Neuronal stem cell (in vitro differentiated cells): ENCODE measurements around the gene SORCS2.

ENCODE experiments used
- DNase-seq: peaks from one replicate; pipeline ENCODE4 v3.0.0-alpha.2; 2013; ENCODE audit warnings: low spot score
- H2AFZ ChIP-seq: one replicate; pipeline ENCODE4 v1.6.1; 2013; ENCODE audit warnings: mild to moderate bottlenecking, low read length, inconsistent platforms
- H2AK5ac ChIP-seq: 2 replicates; pipeline ENCODE4 v1.6.1; 2013; ENCODE audit warnings: low read depth, mild to moderate bottlenecking, inconsistent platforms, low read length, moderate library complexity, mixed read lengths
- H2BK120ac ChIP-seq: 2 replicates; pipeline ENCODE4 v1.6.1; 2013; ENCODE audit warnings: low read depth, mild to moderate bottlenecking, inconsistent platforms, low read length, moderate library complexity, mixed read lengths
- H2BK12ac ChIP-seq: one replicate; pipeline ENCODE4 v1.6.1; 2013; ENCODE audit warnings: low read length, inconsistent platforms
- H2BK15ac ChIP-seq: 2 replicates; pipeline ENCODE4 v1.6.1; 2013; ENCODE audit warnings: mild to moderate bottlenecking, low read length, inconsistent platforms, mixed read lengths
- H2BK5ac ChIP-seq: one replicate; pipeline ENCODE4 v1.6.1; 2013; ENCODE audit warnings: inconsistent platforms, mild to moderate bottlenecking, low read length, moderate library complexity
- H3K14ac ChIP-seq: one replicate; pipeline ENCODE4 v1.6.1; 2013; ENCODE audit warnings: low read length, inconsistent platforms
- H3K18ac ChIP-seq: 2 replicates; pipeline ENCODE4 v1.6.1; 2013; ENCODE audit warnings: low read length, inconsistent platforms
- H3K23ac ChIP-seq: 2 replicates; pipeline ENCODE4 v1.6.1; 2013; ENCODE audit warnings: low read depth, mild to moderate bottlenecking, mixed read lengths, low read length, inconsistent platforms; ENCODE audit not compliant: poor library complexity
- H3K27ac ChIP-seq: replicated peaks from 3 replicates; pipeline ENCODE4 v1.5.1; 2013; ENCODE audit warnings: low read length, inconsistent platforms
- H3K27me3 ChIP-seq, 3 experiments: 2 replicates each; pipeline ENCODE4 v1.6.1; 2013; ENCODE audit warnings: low read length in 3 of 3, mild to moderate bottlenecking in 2 of 3, inconsistent platforms in 1 of 3, low read depth in 1 of 3, mixed read lengths in 1 of 3, moderate library complexity in 1 of 3; ENCODE audit not compliant: control insufficient read depth in 3 of 3, insufficient read depth in 3 of 3
- H3K36me3 ChIP-seq, 2 donors: replicated peaks in 1 of 2; 2 replicates each; pipeline ENCODE4 v1.6.1; 2013; ENCODE audit warnings: low read length in 2 of 2; ENCODE audit not compliant: control insufficient read depth in 2 of 2, insufficient read depth in 2 of 2
- H3K4ac ChIP-seq: 2 replicates; pipeline ENCODE4 v1.6.1; 2013; ENCODE audit warnings: inconsistent platforms, mild to moderate bottlenecking, low read length, moderate library complexity
- H3K4me1 ChIP-seq, 2 donors: 1 replicate in 1 of 2; 2 replicates in 1 of 2; pipeline ENCODE4 v1.6.1; 2013; ENCODE audit warnings: low read length in 2 of 2, low read depth in 1 of 2; ENCODE audit not compliant: control insufficient read depth in 2 of 2, insufficient read depth in 1 of 2
- H3K4me2 ChIP-seq: one replicate; pipeline ENCODE4 v1.6.1; 2013; ENCODE audit warnings: mild to moderate bottlenecking, low read length, inconsistent platforms; ENCODE audit not compliant: insufficient read depth, poor library complexity, severe bottlenecking
- H3K4me3 ChIP-seq, 2 donors: 2 replicates each; pipeline ENCODE4 v1.5.1; 2013; ENCODE audit warnings: low read length in 2 of 2, mild to moderate bottlenecking in 2 of 2, inconsistent platforms in 1 of 2, moderate library complexity in 1 of 2
- H3K79me1 ChIP-seq: one replicate; pipeline ENCODE4 v1.6.1; 2013; ENCODE audit warnings: low read depth, mild to moderate bottlenecking, inconsistent platforms, low read length, moderate library complexity
- H3K9ac ChIP-seq: one replicate; pipeline ENCODE4 v1.6.1; 2013; ENCODE audit warnings: mild to moderate bottlenecking, low read depth, low read length, inconsistent platforms; ENCODE audit not compliant: poor library complexity
- H3K9me3 ChIP-seq, 2 donors: replicated peaks in 1 of 2; 2 replicates each; pipeline versions ENCODE3 to v1.6.1; 2013; ENCODE audit warnings: low read length in 2 of 2, mild to moderate bottlenecking in 2 of 2, inconsistent platforms in 1 of 2, low read depth in 1 of 2, mixed read lengths in 1 of 2, moderate library complexity in 1 of 2; ENCODE audit not compliant: control insufficient read depth in 2 of 2, insufficient read depth in 1 of 2
- H4K8ac ChIP-seq: one replicate; pipeline ENCODE4 v1.6.1; 2013; ENCODE audit warnings: low read depth, mild to moderate bottlenecking, inconsistent platforms, low read length, moderate library complexity
- H4K91ac ChIP-seq: one replicate; pipeline ENCODE4 v1.6.1; 2013; ENCODE audit warnings: low read length, low read depth, mild to moderate bottlenecking, inconsistent platforms; ENCODE audit not compliant: poor library complexity
- WGBS, 2 donors: extraction: QIAGEN DNeasy Blood & Tissue Kit; methylation state at CpG; one replicate each; pipeline ENCODE4 v1.1.7; 2013; ENCODE audit warnings: missing lambda C conversion rate in 2 of 2, mixed read lengths in 1 of 2; ENCODE audit not compliant: insufficient read length in 2 of 2, insufficient replicate concordance in 1 of 2; ENCODE audit errors: extremely low coverage in 2 of 2; 5-methylcytosine and 5-hydroxymethylcytosine counted together

Gene SORCS2

DNA sequence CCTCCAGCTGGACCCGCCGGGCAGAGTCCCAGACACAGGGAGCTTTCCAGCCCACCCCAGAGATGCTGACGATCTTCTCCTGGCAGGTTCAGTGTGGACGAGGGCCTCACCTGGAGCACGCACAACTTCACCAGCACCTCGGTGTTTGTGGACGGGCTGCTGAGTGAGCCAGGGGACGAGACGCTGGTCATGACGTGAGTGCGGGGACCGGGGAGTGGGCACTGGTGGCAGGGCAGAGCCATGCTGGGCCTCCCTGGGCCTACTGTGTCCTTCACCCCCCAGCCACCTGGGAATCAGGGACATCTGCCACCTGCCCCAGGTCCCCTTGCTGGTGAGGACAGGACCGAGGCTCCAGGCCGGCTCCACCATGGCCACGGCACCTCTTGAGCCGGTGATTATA, 511.8 kb downstream of the SORCS2 start:
- WGBS, 2 donors = no CpG with 5 or more reads among the region's 16 CpGs
- H4K91ac ChIP-seq = no peak overlapping the region

DNA sequence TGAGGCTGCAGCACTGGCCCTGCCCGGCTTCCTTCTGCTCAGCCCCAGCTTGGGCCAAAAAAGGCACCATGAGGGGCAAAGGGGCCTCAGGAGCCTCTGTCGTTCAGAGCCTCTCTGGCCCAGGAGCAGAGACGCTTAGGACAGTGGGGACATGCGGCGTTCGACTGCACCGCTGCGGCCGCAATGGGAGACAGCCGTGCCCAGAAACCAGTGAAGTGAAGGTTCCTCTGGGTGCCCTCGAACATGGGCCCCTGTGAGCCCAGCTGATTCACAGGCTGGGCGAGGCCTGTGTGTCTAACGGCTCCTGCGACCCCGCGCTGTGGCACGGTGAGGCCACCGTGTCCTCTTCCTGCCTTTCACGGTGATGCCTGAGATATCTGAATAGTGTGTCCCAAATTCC, 512.3 kb downstream of the SORCS2 start:
- Histone ChIP-seq H3K9ac (no peak overlapping the region), H3K23ac (peak overlapping the region; percentile 52), H2BK5ac (no peak overlapping the region), H2AK5ac (no peak overlapping the region), H3K4me1 (peaks cover 3 to 22% of the 10 kb centered on the region in 2 donors), H3K14ac (no peak overlapping the region), H2BK15ac (no peak overlapping the region), H3K18ac (peak overlapping the region; percentile 33), H4K8ac (peak overlapping the region; percentile 84), H3K9me3 (no peaks in the 10 kb centered on the region), H3K27me3 (peaks cover 0 to 6% (median 0%) of the 10 kb centered on the region in 3 experiments), H3K79me1 (no peaks in the 10 kb centered on the region), H2BK12ac (no peak overlapping the region), H2BK120ac (no peak overlapping the region), H4K91ac (peak overlapping the region; percentile 56), H3K4ac (no peak overlapping the region), H3K36me3 (no peaks in the 10 kb centered on the region), H2AFZ (no peak overlapping the region), H3K4me2 (no peak overlapping the region), H3K4me3 (no peak overlapping the region), H3K27ac (no peak overlapping the region)
- no CpG with 5 or more reads among the region's 19 CpGs for WGBS, 2 donors
- no peak for DNase-seq

More for the DNA sequence above, 511.8 kb downstream of the SORCS2 start:
- Histone ChIP-seq H3K23ac (no peak overlapping the region), H3K4me3 (no peak overlapping the region), H3K27ac (no peak overlapping the region), H3K4ac (no peak overlapping the region), H2BK120ac (no peak overlapping the region), H2BK15ac (no peak overlapping the region), H3K14ac (peak overlapping the region; percentile 14), H3K36me3 (no peaks in the 10 kb centered on the region), H2BK5ac (peak overlapping the region; percentile 70), H3K18ac (no peak overlapping the region), H2BK12ac (peak overlapping the region; percentile 14), H4K8ac (no peak overlapping the region), H3K27me3 (peaks cover 0 to 8% (median 0%) of the 10 kb centered on the region in 3 experiments), H3K4me1 (peaks cover 4 to 21% of the 10 kb centered on the region in 2 donors), H3K79me1 (no peaks in the 10 kb centered on the region), H3K9me3 (no peaks in the 10 kb centered on the region), H2AFZ (no peak overlapping the region), H3K9ac (no peak overlapping the region), H3K4me2 (no peak overlapping the region), H2AK5ac (peak overlapping the region; percentile 66)
- no peak for DNase-seq

DNA sequence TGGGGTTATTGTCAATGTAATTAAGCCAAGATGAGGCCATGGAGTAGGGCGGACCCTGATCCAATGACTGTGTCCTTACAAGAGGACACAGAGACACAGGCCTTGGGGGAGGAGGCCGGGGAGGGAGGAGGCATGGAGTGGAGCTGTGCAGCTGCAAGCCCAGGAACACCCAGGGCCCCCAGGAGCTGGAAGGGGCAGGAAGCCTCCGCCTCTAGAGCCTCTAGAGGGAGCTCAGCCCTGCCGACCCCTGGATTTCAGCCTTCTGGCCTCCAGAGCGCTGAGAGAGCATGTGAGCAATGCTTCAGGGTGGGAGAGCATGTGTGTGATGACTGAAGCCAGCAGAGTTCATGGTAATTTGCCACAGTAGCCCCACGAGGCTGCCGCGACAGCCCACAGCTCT, 512.7 kb downstream of the SORCS2 start:
- Histone ChIP-seq H4K91ac (no peak overlapping the region), H3K9ac (peak overlapping the region; percentile 74)
- WGBS, 2 donors = no CpG with 5 or more reads among the region's 8 CpGs

GRCh38 chr4:7705593-7705992, 513.3 kb downstream of the SORCS2 start:
- peak overlapping the region; percentile 98 for H2BK15ac ChIP-seq
- WGBS, 2 donors = no CpG with 5 or more reads among the region's 7 CpGs
- H3K4me3 ChIP-seq = no peak overlapping the region
- no peaks in the 10 kb centered on the region for H3K9me3 ChIP-seq
- peak overlapping the region; percentile 33 for H2BK12ac ChIP-seq
- no peaks in the 10 kb centered on the region for H3K79me1 ChIP-seq
- H3K4ac ChIP-seq = peak overlapping the region; percentile 26
- peak overlapping the region; percentile 48 for H2BK5ac ChIP-seq
- peak overlapping the region; percentile 42 for H2BK120ac ChIP-seq
- peaks cover 3 to 23% of the 10 kb centered on the region in 2 donors for H3K4me1 ChIP-seq
- DNase-seq = no peak
- H2AK5ac ChIP-seq = peak overlapping the region; percentile 86
- H3K27ac ChIP-seq = no peak overlapping the region
- no peaks in the 10 kb centered on the region for H3K36me3 ChIP-seq
- H4K8ac ChIP-seq = no peak overlapping the region
- peak overlapping the region; percentile 76 for H4K91ac ChIP-seq
- H3K23ac ChIP-seq = no peak overlapping the region
- no peak overlapping the region for H3K4me2 ChIP-seq
- no peak overlapping the region for H3K14ac ChIP-seq
- H3K9ac ChIP-seq = peak overlapping the region; percentile 74
- no peak overlapping the region for H2AFZ ChIP-seq
- H3K18ac ChIP-seq = peak overlapping the region; percentile 92
- H3K27me3 ChIP-seq = peaks cover 0 to 4% (median 0%) of the 10 kb centered on the region in 3 experiments

More for the DNA sequence above, 512.7 kb downstream of the SORCS2 start:
- Histone ChIP-seq H4K8ac (no peak overlapping the region), H2BK12ac (peak overlapping the region; percentile 33), H3K79me1 (no peaks in the 10 kb centered on the region), H2BK5ac (peak overlapping the region; percentile 48), H2BK15ac (peak overlapping the region; percentile 98), H3K4me1 (peaks cover 3 to 23% of the 10 kb centered on the region in 2 donors), H3K4me3 (no peak overlapping the region), H3K27me3 (peaks cover 0 to 7% (median 0%) of the 10 kb centered on the region in 3 experiments), H3K14ac (no peak overlapping the region), H2BK120ac (peak overlapping the region; percentile 42), H2AK5ac (peak overlapping the region; percentile 86), H2AFZ (no peak overlapping the region), H3K4me2 (no peak overlapping the region), H3K9me3 (no peaks in the 10 kb centered on the region), H3K18ac (peak overlapping the region; percentile 65), H3K36me3 (no peaks in the 10 kb centered on the region), H3K4ac (peak overlapping the region; percentile 26), H3K23ac (no peak overlapping the region), H3K27ac (no peak overlapping the region)
- no peak for DNase-seq
